ENCODE results near the gene KCNK15. TPM values are rescaled to one million over a fixed set of nuclear protein-coding genes. Genes with fewer than 3 reads are reported as not detected.

Gene KCNK15
- total RNA-seq, 1 donor from 2014 or later, result 1.5 TPM

DNA sequence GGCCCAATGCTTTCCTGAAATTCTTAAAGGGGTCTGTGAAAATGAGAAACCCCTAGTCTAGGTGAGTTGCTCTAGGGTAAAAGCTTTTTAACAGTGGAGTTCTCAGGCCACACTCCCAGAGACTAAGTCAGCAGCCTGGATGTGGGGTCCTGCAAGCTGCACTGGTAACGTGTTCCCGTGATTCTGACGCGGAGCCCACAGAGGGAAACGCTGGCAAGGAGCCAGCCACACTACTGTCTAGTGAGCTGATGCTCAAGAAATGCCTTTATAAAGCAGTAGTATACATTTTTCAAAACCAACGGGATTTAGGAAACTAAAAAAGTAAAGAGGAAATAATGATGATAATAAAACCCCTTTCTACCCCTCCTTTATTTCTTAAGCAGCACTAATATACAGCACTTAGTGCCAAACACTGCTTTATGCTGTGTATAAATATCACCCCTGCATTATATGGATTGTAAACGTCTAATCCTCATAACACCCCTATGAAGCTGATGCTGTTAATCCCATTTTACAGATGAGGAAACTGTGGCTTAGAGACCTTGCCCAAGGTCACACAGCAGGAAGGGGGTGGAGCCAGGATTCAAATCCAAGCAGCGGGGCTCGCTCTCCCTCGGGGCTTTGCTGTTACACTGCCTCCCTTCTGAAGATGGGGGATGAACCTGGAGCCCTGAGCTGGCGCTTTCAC is 25.0 kb downstream of the KCNK15 start:
- no peak for DNase-seq (ENCODE audit: extremely low spot score in 2 of 2)
- TF ChIP-seq, protein P1, sequence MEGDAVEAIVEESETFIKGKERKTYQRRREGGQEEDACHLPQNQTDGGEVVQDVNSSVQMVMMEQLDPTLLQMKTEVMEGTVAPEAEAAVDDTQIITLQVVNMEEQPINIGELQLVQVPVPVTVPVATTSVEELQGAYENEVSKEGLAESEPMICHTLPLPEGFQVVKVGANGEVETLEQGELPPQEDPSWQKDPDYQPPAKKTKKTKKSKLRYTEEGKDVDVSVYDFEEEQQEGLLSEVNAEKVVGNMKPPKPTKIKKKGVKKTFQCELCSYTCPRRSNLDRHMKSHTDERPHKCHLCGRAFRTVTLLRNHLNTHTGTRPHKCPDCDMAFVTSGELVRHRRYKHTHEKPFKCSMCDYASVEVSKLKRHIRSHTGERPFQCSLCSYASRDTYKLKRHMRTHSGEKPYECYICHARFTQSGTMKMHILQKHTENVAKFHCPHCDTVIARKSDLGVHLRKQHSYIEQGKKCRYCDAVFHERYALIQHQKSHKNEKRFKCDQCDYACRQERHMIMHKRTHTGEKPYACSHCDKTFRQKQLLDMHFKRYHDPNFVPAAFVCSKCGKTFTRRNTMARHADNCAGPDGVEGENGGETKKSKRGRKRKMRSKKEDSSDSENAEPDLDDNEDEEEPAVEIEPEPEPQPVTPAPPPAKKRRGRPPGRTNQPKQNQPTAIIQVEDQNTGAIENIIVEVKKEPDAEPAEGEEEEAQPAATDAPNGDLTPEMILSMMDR (IDR thresholded peaks at IDR 0.05), result no peak
- no peak for TF ChIP-seq POLR2AphosphoS5 (IDR thresholded peaks at IDR 0.05; ENCODE audit: insufficient read depth in 1 of 2, low read depth in 1 of 2)
- TF ChIP-seq POLR2A (IDR thresholded peaks at IDR 0.05), result no peak
- Histone ChIP-seq H3K4me1 (no peaks in the 10 kb centered on the region), H3K4me3 (no peak overlapping the region), H3K27ac (no peak overlapping the region), H3K36me3 (no peaks in the 10 kb centered on the region), H3K27me3 (no peaks in the 10 kb centered on the region), H3K9me3 (no peaks in the 10 kb centered on the region)
- intact Hi-C loops (cut with DNase I), result no loop called here

DNA sequence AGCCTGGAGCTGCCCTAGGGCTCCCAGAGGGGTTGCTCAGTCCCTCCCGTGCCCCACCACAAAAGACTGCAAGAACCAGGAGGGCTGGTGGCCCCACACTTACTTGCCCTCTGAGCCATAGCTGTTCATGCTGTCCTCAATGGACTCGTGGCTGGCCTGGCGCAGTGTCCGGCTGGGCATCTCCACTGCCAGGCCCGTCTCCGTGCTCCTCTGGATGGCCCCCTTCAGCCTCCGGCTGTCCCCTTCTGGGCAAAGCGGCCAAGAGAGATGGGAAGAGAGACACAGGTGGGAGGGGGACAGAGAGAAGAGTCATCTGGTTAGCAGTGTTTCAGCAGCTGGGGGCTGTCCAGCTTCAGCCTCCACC is 25.5 kb downstream of the KCNK15 start:
- Histone ChIP-seq H3K27me3 (no peaks in the 10 kb centered on the region), H3K36me3 (no peaks in the 10 kb centered on the region), H3K9me3 (no peaks in the 10 kb centered on the region), H3K27ac (no peak overlapping the region), H3K4me3 (no peak overlapping the region), H3K4me1 (no peaks in the 10 kb centered on the region)
- TF ChIP-seq POLR2A (IDR thresholded peaks at IDR 0.05) (no peak), POLR2AphosphoS5 (IDR thresholded peaks at IDR 0.05; ENCODE audit: insufficient read depth in 1 of 2, low read depth in 1 of 2) (no peak)
- TF ChIP-seq, protein P1 (IDR thresholded peaks at IDR 0.05), result no peak
- DNase-seq (ENCODE audit: extremely low spot score in 2 of 2), result no peak
- intact Hi-C loops (cut with DNase I), result no loop called here

- no peak for DNase-seq (ENCODE audit: extremely low spot score in 2 of 2)
- Histone ChIP-seq H3K9me3 (no peaks in the 10 kb centered on the region), H3K27me3 (no peaks in the 10 kb centered on the region), H3K4me1 (no peaks in the 10 kb centered on the region), H3K27ac (no peak overlapping the region), H3K4me3 (no peak overlapping the region), H3K36me3 (no peaks in the 10 kb centered on the region)
- intact Hi-C loops (cut with DNase I), result no loop called here
- TF ChIP-seq POLR2AphosphoS5 (IDR thresholded peaks at IDR 0.05; ENCODE audit: insufficient read depth in 1 of 2, low read depth in 1 of 2) (no peak), POLR2A (IDR thresholded peaks at IDR 0.05) (no peak)
- TF ChIP-seq, protein P1 (IDR thresholded peaks at IDR 0.05), result no peak
These were observed 27.0 kb downstream of the KCNK15 start for GRCh38 chr20:44772636-44773035.

- Histone ChIP-seq H3K4me3 (no peak overlapping the region), H3K36me3 (no peaks in the 10 kb centered on the region), H3K27ac (no peak overlapping the region), H3K4me1 (no peaks in the 10 kb centered on the region), H3K27me3 (no peaks in the 10 kb centered on the region), H3K9me3 (no peaks in the 10 kb centered on the region)
- intact Hi-C loops (cut with DNase I), result no loop called here
- no peak for DNase-seq (ENCODE audit: extremely low spot score in 2 of 2)
- no peak for TF ChIP-seq POLR2A (IDR thresholded peaks at IDR 0.05)
- TF ChIP-seq, protein P1 (IDR thresholded peaks at IDR 0.05), result no peak
- no peak for TF ChIP-seq POLR2AphosphoS5 (IDR thresholded peaks at IDR 0.05; ENCODE audit: insufficient read depth in 1 of 2, low read depth in 1 of 2)
These were observed 27.6 kb downstream of the KCNK15 start for GRCh38 chr20:44773070-44773829.

DNA sequence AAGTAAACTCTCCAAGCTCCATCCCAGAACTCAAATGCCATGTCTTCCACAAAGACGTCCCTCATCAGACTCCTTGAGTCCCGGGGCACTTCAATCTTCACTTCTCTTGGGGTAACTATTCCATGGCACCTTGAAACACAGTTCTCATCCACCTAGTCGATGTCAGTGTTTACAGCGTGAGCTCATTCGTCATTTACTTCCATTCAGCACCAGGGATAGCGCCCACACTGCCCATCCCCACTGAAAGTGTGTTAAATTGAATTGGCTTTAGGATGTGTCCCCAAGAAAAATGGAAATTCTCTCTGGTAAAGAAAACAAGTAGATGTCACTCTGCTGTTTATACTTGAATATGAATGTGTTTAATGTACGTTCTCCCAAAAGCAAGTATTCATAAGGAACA is 31.3 kb downstream of the KCNK15 start:
- H3K9me3 ChIP-seq, result no peaks in the 10 kb centered on the region
- H3K4me1 ChIP-seq, result no peaks in the 10 kb centered on the region
- no peaks in the 10 kb centered on the region for H3K36me3 ChIP-seq
- TF ChIP-seq POLR2A (IDR thresholded peaks at IDR 0.05), result no peak
- TF ChIP-seq, protein P1 (IDR thresholded peaks at IDR 0.05), result no peak
- TF ChIP-seq POLR2AphosphoS5 (IDR thresholded peaks at IDR 0.05; ENCODE audit: insufficient read depth in 1 of 2, low read depth in 1 of 2), result no peak
- DNase-seq (ENCODE audit: extremely low spot score in 2 of 2), result no peak
- no peak overlapping the region for H3K4me3 ChIP-seq
- H3K27ac ChIP-seq, result no peak overlapping the region
- intact Hi-C loops (cut with DNase I), result no loop called here
- no peaks in the 10 kb centered on the region for H3K27me3 ChIP-seq

Measured in vagina (tissue), 2 donors.